A549 (cell line): ENCODE measurements around the gene COL15A1. TPM values are rescaled to one million over a fixed set of nuclear protein-coding genes. Genes with fewer than 3 reads are reported as not detected.

Source experiments
- ATAC-seq, 2 experiments: fragments of 200-7000 bp in 1 of 2; fragments of >200 bp in 1 of 2; cut with Nextera tagmentation in 1 of 2; cut with Tn5 transposase in 1 of 2; 3 replicates each; pipeline versions ENCODE4 v1.8.0 to v1.9.1; 2018 to 2020; ENCODE audit warnings: mild to moderate bottlenecking in 1 of 2, moderate library complexity in 1 of 2
- CTCF ChIA-PET: fragments of 300-600 bp; sonication (Branson Sonifier 250); formaldehyde crosslinking; extraction: SDS; loops from one replicate; lab custom pipeline; 2021; ENCODE audit warnings: antibody characterized with exemption, inconsistent platforms; lab: Yijun Ruan, JAX
- POLR2A ChIA-PET: fragments of 350-600 bp; formaldehyde crosslinking; extraction: SDS; loops from one replicate; lab custom pipeline; 2021; ENCODE audit warnings: antibody characterized with exemption, inconsistent platforms; lab: Yijun Ruan, JAX
- DNase-seq, 2 experiments: peaks; one replicate each; pipeline versions ENCODE4 v3.0.0 to v3.0.0-alpha.2; 2011 to 2016; ENCODE audit warnings: low read depth in 1 of 2, low spot score in 1 of 2
- FAIRE-seq: peaks from 2 replicates; lab custom pipeline; 2011; peaks lifted over from hg19 to GRCh38; lab: Jason Lieb, UNC
- H3K27ac ChIP-seq, 2 experiments: fragments of >200 bp; sonication (Bioruptor Twin); formaldehyde crosslinking; 3 replicates each; pipeline ENCODE4 v1.5.1; 2016 to 2017
- H3K4me1 ChIP-seq: fragments of >200 bp; sonication (Bioruptor Twin); formaldehyde crosslinking; 3 replicates; pipeline ENCODE4 v1.6.1; 2016
- H3K4me2 ChIP-seq: fragments of >200 bp; sonication (Bioruptor Twin); formaldehyde crosslinking; 3 replicates; pipeline ENCODE4 v1.6.1; 2016
- H3K4me3 ChIP-seq: fragments of >200 bp; sonication (Bioruptor Twin); formaldehyde crosslinking; 3 replicates; pipeline ENCODE4 v1.5.1; 2016
- H3K9me3 ChIP-seq: fragments of >200 bp; sonication (Bioruptor Twin); formaldehyde crosslinking; 3 replicates; pipeline ENCODE4 v1.6.1; 2016
- BHLHE40 ChIP-seq: IDR thresholded peaks from 2 replicates; pipeline ENCODE4 v1.6.1; 2012; ENCODE audit warnings: low read depth, low read length, inconsistent platforms
- CBX8 ChIP-seq: fragments of 200-600 bp; sonication (generic); IDR thresholded peaks from 2 replicates; pipeline ENCODE4 v1.6.1; 2016
- CHD2 ChIP-seq: fragments of 150-350 bp; IDR thresholded peaks from 2 replicates; pipeline ENCODE4 v1.6.1; 2014; ENCODE audit warnings: low read length; ENCODE audit not compliant: partially characterized antibody
- CHD4 ChIP-seq: fragments of 200-600 bp; sonication (generic); IDR thresholded peaks from 2 replicates; pipeline ENCODE4 v1.6.1; 2016; ENCODE audit warnings: antibody characterized with exemption, mild to moderate bottlenecking, borderline replicate concordance
- E2F6 ChIP-seq: IDR thresholded peaks from 2 replicates; pipeline ENCODE4 v1.6.1; 2012; ENCODE audit warnings: low read depth, borderline replicate concordance
- ELK1 ChIP-seq: fragments of 150-350 bp; IDR thresholded peaks from 2 replicates; pipeline ENCODE4 v1.6.1; 2014; ENCODE audit warnings: low read depth, mild to moderate bottlenecking, low read length
- ESRRA ChIP-seq: fragments of 150-350 bp; IDR thresholded peaks from 2 replicates; pipeline ENCODE4 v1.6.1; 2014; ENCODE audit warnings: mild to moderate bottlenecking, low read length, borderline replicate concordance
- HDAC2 ChIP-seq: fragments of 200-600 bp; sonication (generic); IDR thresholded peaks from 2 replicates; pipeline ENCODE4 v1.6.1; 2016
- HES2 ChIP-seq: fragments of >200 bp; sonication (Bioruptor Twin); formaldehyde crosslinking; IDR thresholded peaks from 2 replicates; pipeline ENCODE4 v1.6.1; 2016
- HEYL ChIP-seq: fragments of 250-450 bp; sonication (Bioruptor Pico); IDR thresholded peaks from 2 replicates; pipeline ENCODE4 v1.8.0; 2021; ENCODE audit warnings: mild to moderate bottlenecking, moderate library complexity
- HOXA7 ChIP-seq: fragments of 250-450 bp; sonication (Bioruptor Pico); IDR thresholded peaks from 2 replicates; pipeline ENCODE4 v1.5.0; 2020; ENCODE audit warnings: mild to moderate bottlenecking, moderate library complexity
- HOXB13 ChIP-seq: fragments of 250-450 bp; sonication (Bioruptor Pico); IDR thresholded peaks from 2 replicates; pipeline ENCODE4 v1.5.0; 2020; ENCODE audit warnings: low read depth, mild to moderate bottlenecking, moderate library complexity
- HOXB5 ChIP-seq: fragments of 250-450 bp; sonication (Bioruptor Pico); IDR thresholded peaks from 2 replicates; pipeline ENCODE4 v1.5.0; 2020; ENCODE audit warnings: mild to moderate bottlenecking, moderate library complexity
- JUN ChIP-seq, 2 experiments: fragments of >200 bp; sonication (Bioruptor Twin); formaldehyde crosslinking; IDR thresholded peaks; 2 replicates in 1 of 2; 3 replicates in 1 of 2; pipeline ENCODE4 v1.6.1; 2016 to 2017
- MAZ ChIP-seq: fragments of 150-350 bp; IDR thresholded peaks from 2 replicates; pipeline ENCODE4 v1.6.1; 2014; ENCODE audit warnings: antibody characterized with exemption, low read depth, low read length, borderline replicate concordance
- NPAS2 ChIP-seq: fragments of 250-450 bp; sonication (Bioruptor Pico); IDR thresholded peaks from 2 replicates; pipeline ENCODE4 v1.8.0; 2022; ENCODE audit warnings: mild to moderate bottlenecking, moderate library complexity, borderline replicate concordance
- NR3C1 ChIP-seq: fragments of >200 bp; sonication (Bioruptor Twin); formaldehyde crosslinking; IDR thresholded peaks from 3 replicates; pipeline ENCODE4 v1.6.1; 2017
- PBX3 ChIP-seq: IDR thresholded peaks from 2 replicates; pipeline ENCODE4 v1.6.1; 2012
- PHF8 ChIP-seq: fragments of 200-600 bp; sonication (generic); IDR thresholded peaks from 2 replicates; pipeline ENCODE4 v1.6.1; 2016; ENCODE audit warnings: low read depth, mild to moderate bottlenecking, antibody characterized with exemption, moderate library complexity, borderline replicate concordance
- POLR2A ChIP-seq: IDR thresholded peaks from 2 replicates; pipeline ENCODE4 v1.6.1; 2012; ENCODE audit warnings: mild to moderate bottlenecking, low read length
- RAD21 ChIP-seq, 2 experiments: fragments of >200 bp in 1 of 2; sonication (Bioruptor Twin) in 1 of 2; formaldehyde crosslinking in 1 of 2; IDR thresholded peaks in 1 of 2; conservative IDR thresholded peaks in 1 of 2; 2 replicates in 1 of 2; 3 replicates in 1 of 2; pipeline ENCODE4 v1.6.1; 2012 to 2018; ENCODE audit warnings: inconsistent platforms in 1 of 2
- RCOR1 ChIP-seq: fragments of 150-350 bp; IDR thresholded peaks from 2 replicates; pipeline ENCODE4 v1.6.1; 2014; ENCODE audit warnings: antibody characterized with exemption, low read length, low read depth
- SMC3 ChIP-seq: fragments of >200 bp; sonication (Bioruptor Twin); formaldehyde crosslinking; IDR thresholded peaks from 3 replicates; pipeline ENCODE4 v1.6.1; 2018; ENCODE audit warnings: inconsistent platforms
- TFCP2L1 ChIP-seq: fragments of 250-450 bp; sonication (Bioruptor Pico); IDR thresholded peaks from 2 replicates; pipeline ENCODE4 v1.5.0; 2021; ENCODE audit warnings: mild to moderate bottlenecking
- TP53 ChIP-seq: fragments of 250-450 bp; sonication (Bioruptor Pico); IDR thresholded peaks from 2 replicates; pipeline ENCODE4 v1.5.0; 2021; ENCODE audit warnings: mild to moderate bottlenecking, moderate library complexity
- ZC3H11A ChIP-seq: fragments of 450-650 bp; IDR thresholded peaks from 2 replicates; pipeline ENCODE4 v1.6.1; 2014; ENCODE audit warnings: antibody characterized with exemption, mild to moderate bottlenecking
- ZNF302 ChIP-seq: fragments of 250-450 bp; sonication (Bioruptor Pico); IDR thresholded peaks from 2 replicates; pipeline ENCODE4 v1.9.0; 2021; ENCODE audit warnings: inconsistent platforms, mild to moderate bottlenecking, moderate library complexity
- WGBS: methylation state at CpG from one replicate; pipeline ENCODE4 v1.1.6; 2017; ENCODE audit errors: missing lambda C conversion rate; 5-methylcytosine and 5-hydroxymethylcytosine counted together
- polyA plus RNA-seq, 4 experiments: library from polyadenylated mRNA; depleted of rRNA in 3 of 4; stranded (reverse); fragments of >200 nt; fragmentation: RNase III in 1 of 4; extraction: RNeasy Plus Mini Kit Qiagen cat#74134 plus additional on column Dnase treatment in 1 of 4; gene quantifications; 2 replicates in 3 of 4; 3 replicates in 1 of 4; pipeline ENCODE4 v1.2.3, GENCODE V29; 2011 to 2017

COL15A1 gene
- polyA plus RNA-seq, 2 of the 4 experiments (the other 2 are of a cell fraction): 0.09 to 0.12 TPM

GRCh38 chr9:99106044-99106375 lies 162.3 kb downstream of the COL15A1 start:
- CTCF ChIA-PET: interaction anchor here (1.6 to 3.8 kb wide), 6 partner anchors 35 to 258 kb away, joined by 3 to 16 read pairs (median 7); no protein-coding TSS in a partner anchor
- no peak for TF ChIP-seq HDAC2
- no peak for TF ChIP-seq CHD2
- no peak for TF ChIP-seq ZC3H11A
- no peak for TF ChIP-seq E2F6
- no peak for TF ChIP-seq ESRRA
- TF ChIP-seq POLR2A: no peak
- TF ChIP-seq HOXA7 (CRISPR knock-in tag): no peak
- TF ChIP-seq JUN (IDR thresholded peaks at IDR 0.05): no peak
- no peak for TF ChIP-seq MAZ
- TF ChIP-seq RCOR1: no peak
- no peak for TF ChIP-seq ZNF302 (CRISPR knock-in tag)
- TF ChIP-seq CBX8: no peak
- TF ChIP-seq NPAS2: no peak
- no peak for TF ChIP-seq TP53 (CRISPR knock-in tag)
- no peak for TF ChIP-seq HOXB13 (CRISPR knock-in tag)
- H3K27ac ChIP-seq: peak overlapping the region; percentile 86 to 94

GRCh38 chr9:99107421-99107820 lies 163.7 kb downstream of the COL15A1 start:
- WGBS: 84% methylated on average over 3 of the region's 3 CpGs
- TF ChIP-seq HOXB13 (CRISPR knock-in tag): no peak
- TF ChIP-seq HOXB5 (CRISPR knock-in tag): no peak
- TF ChIP-seq PBX3: no peak
- TF ChIP-seq POLR2A: no peak
- TF ChIP-seq ELK1: no peak
- TF ChIP-seq NR3C1: no peak
- no peak for TF ChIP-seq TFCP2L1 (CRISPR knock-in tag)
- no peak for TF ChIP-seq JUN (IDR thresholded peaks at IDR 0.05)
- no peaks in the 10 kb centered on the region for H3K9me3 ChIP-seq
- ChIA-PET CTCF (interaction anchor here (1.7 to 2.1 kb wide), 3 partner anchors 34 to 109 kb away, joined by 3 to 8 read pairs (median 6); no protein-coding TSS in a partner anchor), POLR2A (no interaction called here)
- peak overlapping the region; percentile 73 for H3K4me2 ChIP-seq
- peaks cover 35% of the 10 kb centered on the region for H3K4me1 ChIP-seq
- H3K27ac ChIP-seq: no peak overlapping the region
- DNase-seq: no peak
- H3K4me3 ChIP-seq: no peak overlapping the region
- ATAC-seq: no peak
- no peak for FAIRE-seq

More at GRCh38 chr9:99106044-99106375, 162.3 kb downstream of the COL15A1 start:
- Histone ChIP-seq H3K4me3 (peak overlapping the region; percentile 83), H3K4me1 (peaks cover 32% of the 10 kb centered on the region), H3K4me2 (peak overlapping the region; percentile 73), H3K9me3 (0 out of 3 replicates have a peak, but pooled peaks cover 3% of the 10 kb centered on the region)
- POLR2A ChIA-PET: interaction anchor here (0.5 kb wide), 1 partner anchor 55 kb away, joined by 3 read pairs; no protein-coding TSS in a partner anchor
- WGBS: 5% methylated on average over 9 of the region's 9 CpGs
- DNase-seq: no peak
- FAIRE-seq: no peak
- no peak for ATAC-seq

- no peak overlapping the region for H3K4me3 ChIP-seq
- no peaks in the 10 kb centered on the region for H3K9me3 ChIP-seq
- CTCF ChIA-PET: interaction anchor here (0.6 kb wide), 1 partner anchor 320 kb away, joined by 3 read pairs; no protein-coding TSS in a partner anchor
- FAIRE-seq (no peak), ATAC-seq (no peak), DNase-seq (no peak)
- no peak overlapping the region for H3K27ac ChIP-seq
- 94% methylated on average over 2 of the region's 2 CpGs for WGBS
- TF ChIP-seq RAD21 (conservative IDR thresholded peaks at IDR 0.05 in 1 of 2, IDR thresholded peaks at IDR 0.05 in 1 of 2): no peak
- no peak for TF ChIP-seq HOXB13 (CRISPR knock-in tag)
- TF ChIP-seq HES2: no peak
- TF ChIP-seq BHLHE40: no peak
- TF ChIP-seq CBX8: no peak
- no peak for TF ChIP-seq JUN (IDR thresholded peaks at IDR 0.05)
- TF ChIP-seq SMC3: no peak
- no peak for TF ChIP-seq PHF8
- no peak for TF ChIP-seq HEYL (CRISPR knock-in tag)
- no peak for TF ChIP-seq CHD4
- POLR2A ChIA-PET: no interaction called here
- peaks cover 31% of the 10 kb centered on the region for H3K4me1 ChIP-seq
- peak overlapping the region; percentile 73; the same call in 2 of the 3 replicates for H3K4me2 ChIP-seq
Measured at GRCh38 chr9:99108131-99108530, 164.4 kb downstream of the COL15A1 start.
